Raji (cell line): Measurements from ENCODE around the gene TMEM126A.

Source experiments
- POLR2A ChIP-seq: IDR thresholded peaks from 2 replicates; pipeline ENCODE4 v1.6.1; 2011; ENCODE audit warnings: low read depth, low read length, control low read depth; ENCODE audit not compliant: insufficient read depth

TMEM126A gene

DNA sequence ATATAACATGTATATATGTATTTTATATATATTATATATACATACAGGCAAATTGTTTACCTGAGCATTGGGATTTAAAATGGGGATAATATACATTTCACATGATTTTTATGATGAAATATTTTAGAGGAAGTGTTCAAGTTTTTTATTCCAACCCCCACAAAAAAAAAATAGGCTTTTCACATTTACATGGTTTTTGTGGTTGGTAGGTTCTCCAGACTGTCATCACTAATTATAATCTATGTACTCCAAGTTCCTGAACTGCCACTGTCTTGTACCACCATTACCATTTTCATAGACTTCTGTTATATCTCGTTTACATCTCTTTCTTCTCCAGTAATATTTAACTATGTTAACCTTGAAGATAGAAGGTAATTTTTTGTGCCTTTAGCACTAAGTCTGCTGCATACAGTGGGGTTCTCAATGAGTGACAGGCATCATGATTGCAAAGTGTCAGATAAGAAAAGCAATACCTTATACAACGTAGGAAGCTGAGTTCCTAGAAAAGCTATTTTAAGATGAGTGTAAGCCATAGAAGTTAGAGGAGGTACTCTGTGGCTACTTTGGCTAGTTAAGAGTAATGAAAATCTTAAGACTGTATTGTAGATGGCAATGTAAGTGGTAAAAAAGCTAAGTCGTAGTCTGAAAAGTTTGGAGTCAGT, 5.2 kb downstream of the TMEM126A start:
- TF ChIP-seq POLR2A: no peak

GRCh38 chr11:85656777-85657176, 9.0 kb downstream of the TMEM126A start:
- no peak for TF ChIP-seq POLR2A

- no peak for TF ChIP-seq POLR2A
These were observed 10.4 kb downstream of the TMEM126A start for GRCh38 chr11:85658180-85658579.

GRCh38 chr11:85661972-85662664, 14.4 kb downstream of the TMEM126A start:
- TF ChIP-seq POLR2A: no peak

- no peak for TF ChIP-seq POLR2A
These were observed 15.4 kb downstream of the TMEM126A start for GRCh38 chr11:85663080-85663752.

DNA sequence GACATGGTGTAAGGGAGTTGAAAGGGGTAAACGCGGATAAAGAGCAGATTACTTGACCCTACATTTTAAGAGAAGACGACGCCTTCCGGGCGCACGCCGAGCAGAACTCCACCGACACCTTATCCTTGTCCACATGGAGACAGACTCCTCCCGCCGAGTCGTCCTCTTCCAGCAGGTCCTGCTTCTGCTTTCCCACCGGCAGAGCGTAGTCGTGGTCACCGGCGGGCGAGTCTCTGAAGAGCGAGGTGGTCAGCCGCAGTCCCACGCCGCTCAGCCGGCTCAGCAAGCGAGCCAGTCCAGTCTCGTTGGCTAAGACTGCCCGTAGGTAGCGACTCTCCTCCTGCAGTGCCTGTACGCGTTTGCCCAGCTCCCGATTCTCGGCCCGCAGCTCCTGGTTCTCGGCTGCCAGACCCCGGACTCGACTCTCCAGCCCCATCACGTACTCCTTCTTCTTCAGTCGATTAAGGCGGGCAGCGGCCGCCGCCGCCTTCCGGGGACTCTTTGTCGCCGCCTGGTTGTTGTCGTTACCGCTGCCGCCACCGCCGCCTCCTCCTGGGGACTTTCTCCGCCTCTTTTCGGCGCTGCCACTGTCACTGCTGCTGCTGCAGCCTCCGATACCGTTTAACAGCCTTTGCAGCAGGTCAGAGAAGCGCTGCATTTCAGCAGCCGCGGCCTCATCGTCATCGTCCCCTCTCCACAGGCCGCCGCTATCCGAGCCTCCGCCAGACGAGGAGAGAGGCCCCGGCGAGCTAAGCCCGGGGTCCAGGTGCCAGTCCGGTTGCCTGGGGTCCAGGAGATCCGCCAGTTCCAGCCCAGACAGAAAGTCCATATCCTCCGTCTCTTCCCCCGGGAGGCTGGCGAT, 16.2 kb downstream of the TMEM126A start:
- TF ChIP-seq POLR2A: no peak

DNA sequence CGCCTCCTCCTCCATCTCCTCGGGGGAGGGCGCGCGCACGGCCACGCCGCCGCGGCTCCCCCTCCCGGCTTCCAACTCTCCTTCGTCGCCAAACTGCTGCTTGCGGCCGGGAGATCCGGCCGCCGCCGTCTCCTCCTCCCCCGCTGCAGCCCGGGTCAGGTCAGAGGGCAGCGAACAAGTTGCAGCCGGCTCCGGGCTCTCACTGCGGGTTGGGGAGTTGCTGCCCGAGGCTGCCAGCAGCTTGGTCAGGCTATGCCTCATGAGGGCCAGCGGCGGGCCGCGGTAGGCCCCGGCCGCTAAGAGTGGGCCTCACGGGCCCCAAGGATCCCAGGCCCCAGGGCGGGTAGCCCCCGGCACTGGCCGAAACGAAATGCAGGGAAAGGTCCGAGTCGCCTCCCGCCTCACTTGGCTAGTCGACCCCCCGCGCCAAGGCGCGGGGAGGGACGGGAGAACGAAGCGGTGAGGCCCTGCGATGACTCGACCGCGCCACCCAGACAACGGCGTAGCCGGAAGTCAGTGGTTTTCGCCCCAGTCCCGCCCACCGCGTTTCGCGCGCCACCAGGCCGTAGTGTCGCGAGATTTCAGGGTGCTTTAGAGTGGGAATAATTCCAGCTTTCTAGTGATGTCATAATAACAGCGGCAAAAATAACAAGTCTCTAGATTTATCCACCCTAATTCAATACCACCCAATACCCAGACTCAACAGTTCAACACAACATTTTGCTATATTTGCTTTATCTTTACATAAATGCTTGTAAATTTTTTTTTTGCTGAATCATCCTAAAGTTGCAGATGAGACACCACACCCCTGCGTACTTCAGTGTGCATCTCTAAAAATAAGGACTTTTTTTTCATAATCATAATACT, 17.1 kb downstream of the TMEM126A start, which contains the start of gene CREBZF:
Gene CREBZF, minus strand, starts transcription at position 515 of the 867 bp plus-strand sequence. Its CDS starts 254 bp downstream, at position 261.
- peak; percentile 97 for TF ChIP-seq POLR2A

DNA sequence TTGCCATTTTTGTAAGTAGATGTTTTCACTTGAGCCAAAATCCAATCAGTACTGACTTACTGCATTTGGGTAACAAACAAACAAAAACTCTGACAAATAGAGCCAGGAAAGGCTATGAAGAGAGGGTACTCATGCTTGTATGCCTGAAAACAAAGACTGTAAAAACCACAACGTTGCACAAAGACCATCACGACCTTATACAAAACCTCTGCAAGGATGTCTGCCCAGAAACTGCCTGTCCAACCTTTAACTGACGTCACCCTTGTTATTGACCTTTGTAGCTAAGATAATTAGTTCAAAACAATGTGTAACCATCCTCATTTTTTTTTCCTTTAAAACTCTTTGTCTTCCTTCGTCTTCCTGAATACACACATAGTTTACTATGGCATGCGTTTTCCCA, 18.0 kb downstream of the TMEM126A start:
- TF ChIP-seq POLR2A: no peak

DNA sequence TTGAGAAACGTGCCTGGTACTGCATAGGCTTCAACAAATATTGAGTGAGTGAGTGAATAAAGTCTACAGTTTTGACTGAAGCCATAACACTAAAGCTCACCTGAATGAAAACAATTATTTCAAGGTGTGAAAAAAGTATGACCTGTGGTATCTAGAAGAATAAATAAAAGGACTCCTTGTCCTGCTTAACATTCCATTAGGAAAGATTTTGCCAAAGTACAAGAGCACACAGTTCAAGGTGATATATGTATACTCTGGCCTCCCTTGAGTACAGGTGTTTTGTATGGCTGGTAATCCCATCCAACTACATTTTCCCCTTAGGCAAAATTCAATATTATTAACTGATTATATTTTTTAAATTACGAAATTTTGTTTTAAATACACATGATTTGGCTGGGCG, 18.9 kb downstream of the TMEM126A start:
- TF ChIP-seq POLR2A: no peak

- TF ChIP-seq POLR2A: no peak
These were observed 20.4 kb downstream of the TMEM126A start for GRCh38 chr11:85668157-85668556.

DNA sequence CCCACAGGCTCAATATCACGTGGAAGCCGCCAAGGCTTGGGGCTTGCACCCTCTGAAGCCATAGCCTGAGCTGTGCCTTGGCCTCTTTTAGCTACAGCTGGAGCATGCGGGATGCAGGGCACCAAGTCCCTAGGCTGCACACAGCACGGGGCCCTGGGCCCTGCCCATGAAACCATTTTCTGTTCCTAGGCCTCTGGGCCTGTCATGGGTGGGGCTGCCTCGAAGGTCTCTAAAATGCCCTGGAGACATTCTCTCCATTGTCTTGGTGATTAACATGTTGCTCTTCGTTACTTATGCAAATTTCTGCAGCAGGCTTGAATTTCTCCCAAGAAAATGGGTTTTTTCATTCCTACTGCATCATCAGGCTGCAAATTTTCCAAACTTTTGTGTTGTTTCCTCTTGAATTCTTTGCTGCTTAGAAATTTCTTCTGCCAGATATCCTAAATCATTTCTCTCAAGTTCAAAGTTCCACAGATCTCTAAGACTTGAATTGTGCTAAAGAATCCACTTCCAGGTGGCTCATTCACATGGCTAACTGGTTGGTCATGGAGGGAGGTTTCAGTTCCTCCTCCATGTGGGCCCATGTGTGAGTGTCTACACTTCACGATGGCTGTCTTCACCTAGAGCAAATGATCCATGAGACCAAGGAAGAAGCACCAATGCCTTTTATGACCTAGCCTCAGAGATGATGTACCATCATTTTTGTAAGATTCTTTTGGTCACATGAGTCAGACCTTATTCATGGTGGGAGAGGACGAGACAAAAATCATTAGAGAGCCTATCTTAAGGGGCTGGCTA, 24.5 kb downstream of the TMEM126A start:
- TF ChIP-seq POLR2A: no peak

- TF ChIP-seq POLR2A: no peak
These were observed 25.6 kb downstream of the TMEM126A start for GRCh38 chr11:85673393-85673792.

DNA sequence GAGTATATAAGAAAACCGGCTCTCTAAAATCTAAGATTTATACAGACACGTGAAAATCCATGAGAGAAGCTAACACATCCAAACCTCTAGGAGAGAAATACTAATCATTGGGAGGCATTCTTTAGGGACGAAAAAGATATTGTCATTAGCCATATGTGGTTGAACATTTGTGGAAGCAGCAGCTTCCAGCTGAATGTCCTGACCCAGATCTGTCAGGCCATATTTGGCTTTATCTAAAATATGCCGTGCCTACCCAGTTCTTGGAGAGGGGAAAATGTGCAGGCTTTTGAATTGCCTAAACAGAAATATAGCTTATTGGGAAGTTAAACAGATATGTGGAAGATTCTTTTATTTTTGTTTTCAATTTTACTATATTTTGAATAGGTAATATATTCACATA, 31.8 kb downstream of the TMEM126A start:
- TF ChIP-seq POLR2A: no peak
